ENCODE results near the gene PPP2R2C. TPM values are rescaled to one million over a fixed set of nuclear protein-coding genes. Genes with fewer than 3 reads are reported as not detected.

The PPP2R2C gene
- total RNA-seq, 1 experiment from 2014 or later, result 8.1 TPM

- H3K23me2 ChIP-seq (ENCODE audit: insufficient read length, low read depth, low read length, poor library complexity, severe bottlenecking), result no peaks in the 10 kb centered on the region
- Mint-ChIP-seq H3K36me3 (ENCODE audit: insufficient read depth in 1 of 3, low read depth in 3 of 3) (peaks cover 11 to 43% (median 32%) of the 10 kb centered on the region in 3 experiments), H3K4me3 (no peak overlapping the region), H3K9me3 (no peaks in the 10 kb centered on the region), H3K4me1 (no peaks in the 10 kb centered on the region), H3K27me3 (ENCODE audit: low read depth) (no peaks in the 10 kb centered on the region; the same call in 1 of the 2 replicates), H3K27ac (no peak overlapping the region)
- no peak overlapping the region for H2AFZ ChIP-seq (ENCODE audit: low read length)
- H2BK12ac ChIP-seq (ENCODE audit: insufficient read length, low read depth, low read length), result no peak overlapping the region
- H2BK20ac ChIP-seq (ENCODE audit: low read depth, low read length, poor library complexity, severe bottlenecking), result no peak overlapping the region
- H4K8ac ChIP-seq (replicated peaks; ENCODE audit: insufficient read length, low read depth, low read length), result no peak overlapping the region
- H3K4ac ChIP-seq (ENCODE audit: low read depth, low read length), result no peak overlapping the region
- no peak overlapping the region for H3K9ac ChIP-seq (ENCODE audit: extremely low read depth, insufficient read length, low read length)
- H3K56ac ChIP-seq (ENCODE audit: insufficient read length, low read depth, low read length), result no peak overlapping the region
- no peak overlapping the region for H3K27ac ChIP-seq (ENCODE audit: insufficient read length, low read depth, low read length)
- H3T11ph ChIP-seq (ENCODE audit: low read length), result no peak overlapping the region
- H3K27me3 ChIP-seq (ENCODE audit: insufficient read depth, low read length), result no peaks in the 10 kb centered on the region
- H3K4me1 ChIP-seq (ENCODE audit: insufficient read depth, low read length), result no peaks in the 10 kb centered on the region
- H3K9me3 ChIP-seq (ENCODE audit: control insufficient read depth, low read depth, low read length), result no peaks in the 10 kb centered on the region
- no peak overlapping the region for H4K5ac ChIP-seq (ENCODE audit: insufficient read length, low read depth, low read length)
- H3K79me1 ChIP-seq (ENCODE audit: insufficient read depth, low read depth, low read length, poor library complexity, severe bottlenecking), result no peaks in the 10 kb centered on the region
- H3K18ac ChIP-seq (ENCODE audit: insufficient read length, low read depth, low read length), result no peak overlapping the region
- no peak overlapping the region for H3K23ac ChIP-seq (ENCODE audit: insufficient read length, low read depth, low read length)
- H3K4me2 ChIP-seq (ENCODE audit: insufficient read depth, insufficient read length, low read length), result no peak overlapping the region
- no CpG with 5 or more reads among the region's 7 CpGs for WGBS (ENCODE audit: extremely low coverage, insufficient read length, low lambda C conversion rate)
- H4K20me1 ChIP-seq (ENCODE audit: control insufficient read depth, insufficient read depth, insufficient read length), result no peaks in the 10 kb centered on the region
- no peak overlapping the region for H2BK15ac ChIP-seq (ENCODE audit: low read depth, low read length)
- TF ChIP-seq CTCF (conservative IDR thresholded peaks at IDR 0.05), result no peak
- no peak overlapping the region for H2AK5ac ChIP-seq (ENCODE audit: insufficient read length, low read length)
- no peak for DNase-seq
- no peak overlapping the region for H2BK120ac ChIP-seq (ENCODE audit: low read depth, low read length, poor library complexity, severe bottlenecking)
- H4K91ac ChIP-seq (ENCODE audit: insufficient read length, low read depth, low read length), result no peak overlapping the region
- no peaks in the 10 kb centered on the region for H3K79me2 ChIP-seq (ENCODE audit: insufficient read depth, low read length)
- H2BK5ac ChIP-seq (ENCODE audit: insufficient read length, low read length), result no peak overlapping the region
- no peak overlapping the region for H3K14ac ChIP-seq (ENCODE audit: insufficient read depth, low read length)
Measured at GRCh38 chr4:6290256-6290655, 182.2 kb downstream of the PPP2R2C start.

Data from H9 (cell line).